HCT116 (cell line): ENCODE data around the gene DYNLL2.

Source experiments
- TF ChIP-seq, protein P1 (sequence below): IDR thresholded peaks from 2 replicates; pipeline ENCODE4 v1.6.1; 2011; ENCODE audit warnings: mild to moderate bottlenecking, low read length, moderate library complexity; ENCODE audit not compliant: insufficient replicate concordance; ENCODE audit errors: extremely low read depth
- TF ChIP-seq, protein P2 (sequence below), 3 experiments: fragments of 200-600 bp in 1 of 3; sonication (generic) in 1 of 3; IDR thresholded peaks in 2 of 3; conservative IDR thresholded peaks in 1 of 3; 2 replicates each; pipeline ENCODE4 v1.5.1; 2012 to 2017; ENCODE audit warnings: low read depth in 2 of 3, low read length in 2 of 3, antibody characterized with exemption in 1 of 3, borderline replicate concordance in 1 of 3, control low read depth in 1 of 3, mild to moderate bottlenecking in 1 of 3, mixed read lengths in 1 of 3, mixed run types in 1 of 3, moderate library complexity in 1 of 3; ENCODE audit not compliant: insufficient read depth in 1 of 3

- TF ChIP-seq, protein P1, sequence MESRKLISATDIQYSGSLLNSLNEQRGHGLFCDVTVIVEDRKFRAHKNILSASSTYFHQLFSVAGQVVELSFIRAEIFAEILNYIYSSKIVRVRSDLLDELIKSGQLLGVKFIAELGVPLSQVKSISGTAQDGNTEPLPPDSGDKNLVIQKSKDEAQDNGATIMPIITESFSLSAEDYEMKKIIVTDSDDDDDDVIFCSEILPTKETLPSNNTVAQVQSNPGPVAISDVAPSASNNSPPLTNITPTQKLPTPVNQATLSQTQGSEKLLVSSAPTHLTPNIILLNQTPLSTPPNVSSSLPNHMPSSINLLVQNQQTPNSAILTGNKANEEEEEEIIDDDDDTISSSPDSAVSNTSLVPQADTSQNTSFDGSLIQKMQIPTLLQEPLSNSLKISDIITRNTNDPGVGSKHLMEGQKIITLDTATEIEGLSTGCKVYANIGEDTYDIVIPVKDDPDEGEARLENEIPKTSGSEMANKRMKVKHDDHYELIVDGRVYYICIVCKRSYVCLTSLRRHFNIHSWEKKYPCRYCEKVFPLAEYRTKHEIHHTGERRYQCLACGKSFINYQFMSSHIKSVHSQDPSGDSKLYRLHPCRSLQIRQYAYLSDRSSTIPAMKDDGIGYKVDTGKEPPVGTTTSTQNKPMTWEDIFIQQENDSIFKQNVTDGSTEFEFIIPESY = no peak
- TF ChIP-seq, protein P2, sequence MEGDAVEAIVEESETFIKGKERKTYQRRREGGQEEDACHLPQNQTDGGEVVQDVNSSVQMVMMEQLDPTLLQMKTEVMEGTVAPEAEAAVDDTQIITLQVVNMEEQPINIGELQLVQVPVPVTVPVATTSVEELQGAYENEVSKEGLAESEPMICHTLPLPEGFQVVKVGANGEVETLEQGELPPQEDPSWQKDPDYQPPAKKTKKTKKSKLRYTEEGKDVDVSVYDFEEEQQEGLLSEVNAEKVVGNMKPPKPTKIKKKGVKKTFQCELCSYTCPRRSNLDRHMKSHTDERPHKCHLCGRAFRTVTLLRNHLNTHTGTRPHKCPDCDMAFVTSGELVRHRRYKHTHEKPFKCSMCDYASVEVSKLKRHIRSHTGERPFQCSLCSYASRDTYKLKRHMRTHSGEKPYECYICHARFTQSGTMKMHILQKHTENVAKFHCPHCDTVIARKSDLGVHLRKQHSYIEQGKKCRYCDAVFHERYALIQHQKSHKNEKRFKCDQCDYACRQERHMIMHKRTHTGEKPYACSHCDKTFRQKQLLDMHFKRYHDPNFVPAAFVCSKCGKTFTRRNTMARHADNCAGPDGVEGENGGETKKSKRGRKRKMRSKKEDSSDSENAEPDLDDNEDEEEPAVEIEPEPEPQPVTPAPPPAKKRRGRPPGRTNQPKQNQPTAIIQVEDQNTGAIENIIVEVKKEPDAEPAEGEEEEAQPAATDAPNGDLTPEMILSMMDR (IDR thresholded peaks at IDR 0.05 in 2 of 3, conservative IDR thresholded peaks at IDR 0.05 in 1 of 3; ENCODE audit: borderline replicate concordance in 1 of 3, insufficient read depth in 1 of 3, low read depth in 2 of 3, low read length in 2 of 3) = no peak
Observed at GRCh38 chr17:58105093-58105492, 21.9 kb downstream of the DYNLL2 start.
